ENCODE results near the gene RFNG. TPM values are rescaled to one million over a fixed set of nuclear protein-coding genes. Genes with fewer than 3 reads are reported as not detected.

Gene RFNG
- polyA plus RNA-seq, 1 experiment: 23.7 TPM

DNA sequence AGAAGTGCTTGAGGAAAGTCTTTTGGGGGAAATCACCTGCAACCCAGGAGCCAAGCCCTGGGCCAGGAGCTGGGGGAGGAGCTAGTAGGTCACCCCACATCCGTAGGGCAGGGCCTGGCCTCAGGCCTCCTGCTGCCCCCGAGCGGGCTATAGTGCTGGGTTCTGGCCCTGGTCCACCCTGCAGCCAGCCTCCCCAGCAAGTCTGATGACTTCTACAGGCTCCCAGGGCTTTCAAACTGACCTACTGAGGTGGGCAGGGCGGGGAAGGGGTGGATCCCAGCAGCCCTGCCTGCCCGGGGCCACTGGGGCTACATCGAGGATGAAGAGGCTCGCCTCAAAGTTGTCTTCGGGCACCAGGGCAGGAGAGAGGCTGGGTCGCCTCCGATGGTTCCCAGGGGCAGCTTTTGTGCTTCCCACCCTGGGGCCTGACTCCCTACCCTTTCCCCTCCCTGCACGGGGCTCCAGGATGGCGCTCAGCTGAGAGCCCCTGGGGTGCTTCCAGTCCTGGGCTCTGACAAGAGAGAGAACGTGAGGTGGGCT, 33.9 kb downstream of the RFNG start:
- CTCF ChIA-PET: interaction anchor here (0.6 to 11.6 kb wide), 2 partner anchors 57 to 63 kb away, joined by 3 to 218 read pairs; partner anchors contain the start of gene NOTUM
- POLR2A ChIA-PET: no interaction called here
- no peak for DNase-seq (ENCODE audit: low read depth)

DNA sequence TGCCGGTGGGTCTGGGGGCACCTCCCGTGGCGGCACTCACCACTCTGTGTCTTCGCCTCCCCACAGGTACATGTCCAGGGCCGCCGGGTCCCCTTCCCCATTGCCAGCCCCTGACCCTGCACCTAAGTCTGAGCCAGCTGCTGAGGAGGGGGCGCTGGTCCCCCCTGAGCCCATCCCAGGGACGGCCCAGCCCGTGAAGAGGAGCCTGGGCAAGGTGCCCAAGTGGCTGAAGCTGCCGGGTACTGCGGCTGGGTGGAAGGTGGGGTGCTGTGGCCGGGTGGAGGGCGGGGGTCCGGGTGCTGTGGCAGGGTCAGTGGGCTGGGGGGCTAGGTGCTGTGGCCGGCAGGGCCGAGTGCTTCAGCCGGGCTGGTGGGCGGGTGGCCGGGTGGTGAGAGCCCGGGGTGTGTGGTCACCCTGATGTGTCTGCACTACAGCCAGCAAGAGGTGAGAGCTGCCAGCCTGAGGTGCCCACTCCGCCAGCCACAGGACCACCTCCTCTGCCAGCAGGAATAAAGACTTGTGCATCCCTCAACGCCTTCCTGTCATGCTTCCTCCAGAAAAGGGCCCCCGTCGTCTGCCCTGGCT, 34.6 kb downstream of the RFNG start:
- DNase-seq (ENCODE audit: low read depth): no peak
- CTCF ChIA-PET: interaction anchor here (0.8 to 11.6 kb wide), 2 partner anchors 57 to 64 kb away, joined by 3 to 218 read pairs; partner anchors contain the start of gene NOTUM
- TF ChIP-seq, protein P1, sequence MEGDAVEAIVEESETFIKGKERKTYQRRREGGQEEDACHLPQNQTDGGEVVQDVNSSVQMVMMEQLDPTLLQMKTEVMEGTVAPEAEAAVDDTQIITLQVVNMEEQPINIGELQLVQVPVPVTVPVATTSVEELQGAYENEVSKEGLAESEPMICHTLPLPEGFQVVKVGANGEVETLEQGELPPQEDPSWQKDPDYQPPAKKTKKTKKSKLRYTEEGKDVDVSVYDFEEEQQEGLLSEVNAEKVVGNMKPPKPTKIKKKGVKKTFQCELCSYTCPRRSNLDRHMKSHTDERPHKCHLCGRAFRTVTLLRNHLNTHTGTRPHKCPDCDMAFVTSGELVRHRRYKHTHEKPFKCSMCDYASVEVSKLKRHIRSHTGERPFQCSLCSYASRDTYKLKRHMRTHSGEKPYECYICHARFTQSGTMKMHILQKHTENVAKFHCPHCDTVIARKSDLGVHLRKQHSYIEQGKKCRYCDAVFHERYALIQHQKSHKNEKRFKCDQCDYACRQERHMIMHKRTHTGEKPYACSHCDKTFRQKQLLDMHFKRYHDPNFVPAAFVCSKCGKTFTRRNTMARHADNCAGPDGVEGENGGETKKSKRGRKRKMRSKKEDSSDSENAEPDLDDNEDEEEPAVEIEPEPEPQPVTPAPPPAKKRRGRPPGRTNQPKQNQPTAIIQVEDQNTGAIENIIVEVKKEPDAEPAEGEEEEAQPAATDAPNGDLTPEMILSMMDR (IDR thresholded peaks at IDR 0.05; ENCODE audit: insufficient read depth, low read depth, low read length): no peak
- H3K36me3 ChIP-seq (ENCODE audit: control insufficient read depth, insufficient read depth, low read length): peaks cover 14% of the 10 kb centered on the region
- H3K27me3 ChIP-seq (ENCODE audit: control insufficient read depth, insufficient read depth, low read length): no peaks in the 10 kb centered on the region
- POLR2A ChIA-PET: no interaction called here
- H3K4me3 ChIP-seq (ENCODE audit: low read depth, low read length): no peak overlapping the region

More for the DNA sequence above, 33.9 kb downstream of the RFNG start:
- Histone ChIP-seq H3K4me3 (ENCODE audit: low read depth, low read length) (no peak overlapping the region), H3K36me3 (ENCODE audit: control insufficient read depth, insufficient read depth, low read length) (peaks cover 14% of the 10 kb centered on the region), H3K27me3 (ENCODE audit: control insufficient read depth, insufficient read depth, low read length) (no peaks in the 10 kb centered on the region)
- TF ChIP-seq, protein P1 (IDR thresholded peaks at IDR 0.05; ENCODE audit: insufficient read depth, low read depth, low read length): no peak

DNA sequence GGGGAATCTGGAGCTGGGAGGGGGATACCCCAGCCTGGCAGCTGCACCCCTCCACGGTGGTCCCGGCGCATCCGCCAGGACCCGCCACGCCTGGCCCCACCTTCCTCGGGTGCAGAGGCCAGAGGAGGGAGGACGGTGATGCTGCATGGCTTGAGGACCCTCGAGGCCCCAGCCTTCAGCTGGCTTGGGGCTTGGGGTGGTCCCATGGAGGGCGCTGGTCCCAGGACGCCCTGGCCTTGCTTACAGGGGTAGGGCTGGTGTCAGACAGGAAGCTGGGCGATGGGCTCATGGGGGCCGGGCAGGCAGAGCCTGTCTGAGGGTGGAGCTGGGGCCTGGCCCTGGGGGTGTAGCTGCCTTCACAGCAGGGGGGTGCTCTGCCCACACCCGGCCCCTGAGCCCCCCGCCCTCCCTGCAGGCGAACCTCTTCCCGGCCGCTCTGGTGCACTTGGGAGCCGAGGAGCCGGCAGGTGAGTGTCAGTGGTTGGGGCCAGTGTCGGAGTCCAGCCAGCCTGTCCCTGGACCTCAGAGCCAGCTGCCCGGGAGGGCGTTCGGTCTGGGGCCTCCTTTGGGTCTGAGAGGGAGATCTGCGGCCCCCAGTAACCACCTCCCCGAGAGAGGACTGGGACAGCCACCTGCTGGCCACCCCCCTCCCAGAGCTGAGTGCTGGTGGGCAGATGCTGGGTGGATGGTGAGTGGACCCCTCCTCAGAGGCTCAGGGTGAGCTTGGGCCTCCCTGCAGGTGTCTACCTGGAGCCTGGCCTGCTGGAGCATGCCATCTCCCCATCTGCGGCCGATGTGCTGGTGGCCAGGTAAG, 35.3 kb downstream of the RFNG start:
- POLR2A ChIA-PET: no interaction called here

DNA sequence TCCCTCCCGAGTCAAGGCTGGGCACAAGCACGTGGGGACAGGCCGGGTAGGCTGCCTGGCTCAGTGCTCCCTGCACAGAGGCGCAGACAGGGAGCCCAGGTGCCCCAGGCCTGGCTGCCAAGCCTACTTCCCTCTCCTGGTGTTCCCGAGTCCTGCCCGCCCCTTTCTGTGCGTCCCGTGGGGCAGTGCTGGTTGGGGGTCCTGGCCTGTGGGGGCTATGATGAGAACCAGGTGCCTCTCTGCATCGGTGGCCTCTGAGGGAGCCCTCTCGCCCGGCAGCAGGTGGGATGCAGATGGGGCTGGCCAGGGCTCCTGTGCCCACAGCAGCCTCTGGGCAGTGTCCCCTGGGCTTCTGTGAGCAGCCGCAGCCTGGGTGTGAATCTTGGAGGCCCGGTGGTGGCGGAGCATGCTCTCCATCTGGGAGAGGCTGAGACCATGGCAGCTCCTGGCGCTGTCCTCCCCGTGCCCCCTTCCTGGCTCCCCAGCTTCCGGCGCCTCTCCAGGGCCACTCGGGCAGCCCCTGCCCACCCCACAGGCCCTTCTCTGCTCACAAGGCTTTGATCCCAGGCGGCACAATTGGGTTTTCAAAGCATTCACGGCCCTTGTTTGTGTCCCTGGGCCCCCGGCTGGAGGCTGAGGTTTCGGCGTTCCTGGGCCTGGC, 36.2 kb downstream of the RFNG start:
- peaks cover 15% of the 10 kb centered on the region for H3K36me3 ChIP-seq (ENCODE audit: control insufficient read depth, insufficient read depth, low read length)
- H3K4me3 ChIP-seq (ENCODE audit: low read depth, low read length): no peak overlapping the region
- DNase-seq (ENCODE audit: low read depth): no peak
- ChIA-PET CTCF (interaction anchor here (1.0 to 11.6 kb wide), 2 partner anchors 15 to 55 kb away, joined by 3 to 218 read pairs; partner anchors contain the start of gene NOTUM), POLR2A (no interaction called here)
- H3K27me3 ChIP-seq (ENCODE audit: control insufficient read depth, insufficient read depth, low read length): no peaks in the 10 kb centered on the region
- TF ChIP-seq, protein P1 (IDR thresholded peaks at IDR 0.05; ENCODE audit: insufficient read depth, low read depth, low read length): no peak

More for the DNA sequence above, 35.3 kb downstream of the RFNG start:
- TF ChIP-seq, protein P1 (IDR thresholded peaks at IDR 0.05; ENCODE audit: insufficient read depth, low read depth, low read length): no peak
- H3K36me3 ChIP-seq (ENCODE audit: control insufficient read depth, insufficient read depth, low read length): peaks cover 15% of the 10 kb centered on the region
- CTCF ChIA-PET: interaction anchor here (0.8 to 11.6 kb wide), 3 partner anchors 14 to 63 kb away, joined by 3 to 218 read pairs (median 3); partner anchors contain the start of gene NOTUM
- no peak overlapping the region for H3K4me3 ChIP-seq (ENCODE audit: low read depth, low read length)
- H3K27me3 ChIP-seq (ENCODE audit: control insufficient read depth, insufficient read depth, low read length): no peaks in the 10 kb centered on the region
- DNase-seq (ENCODE audit: low read depth): no peak

Measured in BJ (cell line).